Liver (tissue), 3 donors: Measurements from ENCODE around the gene LILRA1.

Experiments
- ATF3 ChIP-seq: IDR thresholded peaks from 2 replicates; pipeline ENCODE4 v1.6.1; 2016; ENCODE audit warnings: antibody characterized with exemption
- CTCF ChIP-seq: fragments of 150-350 bp; IDR thresholded peaks from 2 replicates; pipeline ENCODE4 v1.5.1; 2017; ENCODE audit warnings: improper control_type of control experiment, low read depth, low read length; ENCODE audit not compliant: missing input control
- EGR1 ChIP-seq, 2 donors: IDR thresholded peaks; 2 replicates each; pipeline ENCODE4 v1.6.1; 2016 to 2018; ENCODE audit warnings: antibody characterized with exemption in 2 of 2, low read depth in 2 of 2
- GABPA ChIP-seq, 2 donors: IDR thresholded peaks in 1 of 2; conservative IDR thresholded peaks in 1 of 2; 2 replicates each; pipeline ENCODE4 v1.6.1; 2016; ENCODE audit warnings: antibody characterized with exemption in 2 of 2, mild to moderate bottlenecking in 1 of 2, moderate library complexity in 1 of 2
- JUND ChIP-seq, 2 donors: IDR thresholded peaks; 2 replicates each; pipeline ENCODE4 v1.6.1; 2016; ENCODE audit warnings: antibody characterized with exemption in 2 of 2
- MAX ChIP-seq: IDR thresholded peaks from 2 replicates; pipeline ENCODE4 v1.6.1; 2016; ENCODE audit warnings: antibody characterized with exemption
- NR2F2 ChIP-seq: IDR thresholded peaks from 2 replicates; pipeline ENCODE4 v1.6.1; 2016; ENCODE audit warnings: antibody characterized with exemption
- RAD21 ChIP-seq, 2 donors: IDR thresholded peaks; 2 replicates each; pipeline ENCODE4 v1.6.1; 2016; ENCODE audit warnings: antibody characterized with exemption in 2 of 2, mild to moderate bottlenecking in 2 of 2
- REST ChIP-seq: IDR thresholded peaks from 2 replicates; pipeline ENCODE4 v1.6.1; 2016; ENCODE audit warnings: antibody characterized with exemption, mild to moderate bottlenecking
- RXRA ChIP-seq, 2 donors: IDR thresholded peaks; 2 replicates each; pipeline ENCODE4 v1.6.1; 2017 to 2018; ENCODE audit warnings: antibody characterized with exemption in 2 of 2, mild to moderate bottlenecking in 1 of 2
- SP1 ChIP-seq: IDR thresholded peaks from 2 replicates; pipeline ENCODE4 v1.6.1; 2018; ENCODE audit warnings: antibody characterized with exemption, mild to moderate bottlenecking
- TAF1 ChIP-seq: conservative IDR thresholded peaks from 2 replicates; pipeline ENCODE4 v1.6.1; 2016; ENCODE audit warnings: antibody characterized with exemption, mild to moderate bottlenecking
- YY1 ChIP-seq: IDR thresholded peaks from 2 replicates; pipeline ENCODE4 v1.6.1; 2016; ENCODE audit warnings: antibody characterized with exemption, mild to moderate bottlenecking
- ZBTB33 ChIP-seq: IDR thresholded peaks from 2 replicates; pipeline ENCODE4 v1.6.1; 2016; ENCODE audit warnings: antibody characterized with exemption
- donor health status: healthy.
- donor health status: healthy.

- no peak for TF ChIP-seq CTCF
- TF ChIP-seq JUND (IDR thresholded peaks at IDR 0.05), result no peak
- no peak for TF ChIP-seq MAX
- no peak for TF ChIP-seq EGR1 (IDR thresholded peaks at IDR 0.05; ENCODE audit: low read depth in 2 of 2)
- TF ChIP-seq SP1, result no peak
- TF ChIP-seq YY1, result no peak
- TF ChIP-seq RXRA (IDR thresholded peaks at IDR 0.05), result no peak
- no peak for TF ChIP-seq ATF3
- TF ChIP-seq TAF1, result no peak
- no peak for TF ChIP-seq GABPA (IDR thresholded peaks at IDR 0.05 in 1 of 2, conservative IDR thresholded peaks at IDR 0.05 in 1 of 2)
- no peak for TF ChIP-seq ZBTB33
- no peak for TF ChIP-seq RAD21 (IDR thresholded peaks at IDR 0.05)
- TF ChIP-seq REST, result no peak
- no peak for TF ChIP-seq NR2F2
Observed at GRCh38 chr19:54616821-54617560, 23.6 kb downstream of the LILRA1 start.
